HL-60 (cell line): Measurements from ENCODE around the gene NOX5.

Experiments used
- TF ChIP-seq, protein P1 (sequence below): IDR thresholded peaks from one replicate; pipeline ENCODE4 v1.5.1; 2011; ENCODE audit warnings: low read length, control low read depth, inconsistent platforms; ENCODE audit not compliant: insufficient read depth
- TF ChIP-seq, protein P2 (sequence below): IDR thresholded peaks from 2 replicates; pipeline ENCODE4 v1.6.1; 2012; ENCODE audit warnings: low read depth; ENCODE audit not compliant: insufficient replicate concordance

DNA sequence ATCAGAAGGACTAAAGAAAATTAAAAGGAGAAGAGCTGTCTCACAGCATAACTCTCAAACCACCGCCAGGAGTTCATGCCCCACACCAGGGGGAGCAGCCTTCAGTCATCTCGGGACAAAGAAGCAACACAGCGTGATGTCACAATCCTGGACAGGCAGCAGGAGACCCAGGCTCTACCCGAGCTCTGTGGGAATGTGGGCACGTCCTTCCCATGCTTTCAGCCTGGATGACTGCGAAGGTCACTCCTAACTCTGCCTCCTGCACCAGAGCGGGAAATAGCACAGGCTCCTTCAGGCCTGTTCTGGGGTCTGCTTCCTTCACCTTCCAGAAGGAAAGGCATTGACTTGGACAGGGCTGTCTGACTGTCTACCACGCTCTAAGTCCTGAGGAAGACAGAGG is 31.3 kb downstream of the NOX5 start:
- TF ChIP-seq, protein P1, sequence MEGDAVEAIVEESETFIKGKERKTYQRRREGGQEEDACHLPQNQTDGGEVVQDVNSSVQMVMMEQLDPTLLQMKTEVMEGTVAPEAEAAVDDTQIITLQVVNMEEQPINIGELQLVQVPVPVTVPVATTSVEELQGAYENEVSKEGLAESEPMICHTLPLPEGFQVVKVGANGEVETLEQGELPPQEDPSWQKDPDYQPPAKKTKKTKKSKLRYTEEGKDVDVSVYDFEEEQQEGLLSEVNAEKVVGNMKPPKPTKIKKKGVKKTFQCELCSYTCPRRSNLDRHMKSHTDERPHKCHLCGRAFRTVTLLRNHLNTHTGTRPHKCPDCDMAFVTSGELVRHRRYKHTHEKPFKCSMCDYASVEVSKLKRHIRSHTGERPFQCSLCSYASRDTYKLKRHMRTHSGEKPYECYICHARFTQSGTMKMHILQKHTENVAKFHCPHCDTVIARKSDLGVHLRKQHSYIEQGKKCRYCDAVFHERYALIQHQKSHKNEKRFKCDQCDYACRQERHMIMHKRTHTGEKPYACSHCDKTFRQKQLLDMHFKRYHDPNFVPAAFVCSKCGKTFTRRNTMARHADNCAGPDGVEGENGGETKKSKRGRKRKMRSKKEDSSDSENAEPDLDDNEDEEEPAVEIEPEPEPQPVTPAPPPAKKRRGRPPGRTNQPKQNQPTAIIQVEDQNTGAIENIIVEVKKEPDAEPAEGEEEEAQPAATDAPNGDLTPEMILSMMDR = no peak
- TF ChIP-seq, protein P2, sequence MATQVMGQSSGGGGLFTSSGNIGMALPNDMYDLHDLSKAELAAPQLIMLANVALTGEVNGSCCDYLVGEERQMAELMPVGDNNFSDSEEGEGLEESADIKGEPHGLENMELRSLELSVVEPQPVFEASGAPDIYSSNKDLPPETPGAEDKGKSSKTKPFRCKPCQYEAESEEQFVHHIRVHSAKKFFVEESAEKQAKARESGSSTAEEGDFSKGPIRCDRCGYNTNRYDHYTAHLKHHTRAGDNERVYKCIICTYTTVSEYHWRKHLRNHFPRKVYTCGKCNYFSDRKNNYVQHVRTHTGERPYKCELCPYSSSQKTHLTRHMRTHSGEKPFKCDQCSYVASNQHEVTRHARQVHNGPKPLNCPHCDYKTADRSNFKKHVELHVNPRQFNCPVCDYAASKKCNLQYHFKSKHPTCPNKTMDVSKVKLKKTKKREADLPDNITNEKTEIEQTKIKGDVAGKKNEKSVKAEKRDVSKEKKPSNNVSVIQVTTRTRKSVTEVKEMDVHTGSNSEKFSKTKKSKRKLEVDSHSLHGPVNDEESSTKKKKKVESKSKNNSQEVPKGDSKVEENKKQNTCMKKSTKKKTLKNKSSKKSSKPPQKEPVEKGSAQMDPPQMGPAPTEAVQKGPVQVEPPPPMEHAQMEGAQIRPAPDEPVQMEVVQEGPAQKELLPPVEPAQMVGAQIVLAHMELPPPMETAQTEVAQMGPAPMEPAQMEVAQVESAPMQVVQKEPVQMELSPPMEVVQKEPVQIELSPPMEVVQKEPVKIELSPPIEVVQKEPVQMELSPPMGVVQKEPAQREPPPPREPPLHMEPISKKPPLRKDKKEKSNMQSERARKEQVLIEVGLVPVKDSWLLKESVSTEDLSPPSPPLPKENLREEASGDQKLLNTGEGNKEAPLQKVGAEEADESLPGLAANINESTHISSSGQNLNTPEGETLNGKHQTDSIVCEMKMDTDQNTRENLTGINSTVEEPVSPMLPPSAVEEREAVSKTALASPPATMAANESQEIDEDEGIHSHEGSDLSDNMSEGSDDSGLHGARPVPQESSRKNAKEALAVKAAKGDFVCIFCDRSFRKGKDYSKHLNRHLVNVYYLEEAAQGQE = no peak
